GM12801 (cell line): ENCODE measurements around the gene ZNF648.

Source experiments
- CTCF ChIP-seq: IDR thresholded peaks from one replicate; pipeline ENCODE4 v1.5.1; 2011; ENCODE audit warnings: control low read depth; ENCODE audit not compliant: insufficient read length; ENCODE audit errors: extremely low read depth

Gene ZNF648

GRCh38 chr1:182054698-182055326, 6.7 kb downstream of the ZNF648 start:
- TF ChIP-seq CTCF: no peak

DNA sequence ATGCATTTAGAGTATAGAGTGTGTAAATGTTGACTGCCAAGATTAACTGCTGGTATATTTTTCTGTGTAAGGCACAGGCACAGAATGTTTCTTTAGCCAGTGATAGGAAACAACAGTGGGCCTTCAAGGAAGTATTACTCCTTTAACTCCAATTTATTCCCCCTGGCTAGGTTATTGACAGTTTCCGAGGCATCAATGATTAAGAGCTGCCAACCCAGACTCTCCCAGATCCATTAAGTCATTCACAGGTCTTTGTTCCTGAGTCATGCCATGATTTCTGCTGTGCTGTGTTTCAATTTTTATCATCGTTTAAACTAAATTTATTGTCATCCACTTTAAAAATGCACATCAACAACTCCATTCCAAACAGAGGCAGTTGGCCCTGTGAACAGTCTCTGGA, 9.2 kb downstream of the ZNF648 start:
- no peak for TF ChIP-seq CTCF

- TF ChIP-seq CTCF: no peak
These were observed 9.6 kb downstream of the ZNF648 start for GRCh38 chr1:182051938-182052337.

GRCh38 chr1:182050481-182051448, 10.7 kb downstream of the ZNF648 start:
- TF ChIP-seq CTCF: no peak

GRCh38 chr1:182048562-182048961, 12.9 kb downstream of the ZNF648 start:
- no peak for TF ChIP-seq CTCF

GRCh38 chr1:182046763-182047162, 14.7 kb downstream of the ZNF648 start:
- no peak for TF ChIP-seq CTCF

DNA sequence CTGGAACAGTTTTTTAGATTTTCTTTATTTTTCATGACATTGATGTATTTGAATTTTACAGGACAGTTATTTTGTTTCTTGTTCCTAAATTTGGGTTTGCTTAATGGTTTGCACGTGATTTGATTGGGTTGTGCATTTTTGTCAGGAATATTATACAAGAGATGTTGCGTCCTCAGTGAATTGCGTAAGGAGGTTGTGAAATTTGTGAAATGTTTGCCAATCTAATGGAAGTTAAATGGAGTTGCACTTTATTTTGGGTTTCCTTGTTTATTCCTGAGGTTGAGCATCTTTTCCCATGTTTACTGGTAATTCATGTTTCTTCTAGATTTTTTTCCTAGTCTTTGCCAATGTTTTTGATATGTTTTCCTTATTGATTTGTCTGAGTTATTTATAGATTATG, 19.9 kb downstream of the ZNF648 start:
- TF ChIP-seq CTCF: no peak
